ENCODE results near the gene POC1A.

DNA sequence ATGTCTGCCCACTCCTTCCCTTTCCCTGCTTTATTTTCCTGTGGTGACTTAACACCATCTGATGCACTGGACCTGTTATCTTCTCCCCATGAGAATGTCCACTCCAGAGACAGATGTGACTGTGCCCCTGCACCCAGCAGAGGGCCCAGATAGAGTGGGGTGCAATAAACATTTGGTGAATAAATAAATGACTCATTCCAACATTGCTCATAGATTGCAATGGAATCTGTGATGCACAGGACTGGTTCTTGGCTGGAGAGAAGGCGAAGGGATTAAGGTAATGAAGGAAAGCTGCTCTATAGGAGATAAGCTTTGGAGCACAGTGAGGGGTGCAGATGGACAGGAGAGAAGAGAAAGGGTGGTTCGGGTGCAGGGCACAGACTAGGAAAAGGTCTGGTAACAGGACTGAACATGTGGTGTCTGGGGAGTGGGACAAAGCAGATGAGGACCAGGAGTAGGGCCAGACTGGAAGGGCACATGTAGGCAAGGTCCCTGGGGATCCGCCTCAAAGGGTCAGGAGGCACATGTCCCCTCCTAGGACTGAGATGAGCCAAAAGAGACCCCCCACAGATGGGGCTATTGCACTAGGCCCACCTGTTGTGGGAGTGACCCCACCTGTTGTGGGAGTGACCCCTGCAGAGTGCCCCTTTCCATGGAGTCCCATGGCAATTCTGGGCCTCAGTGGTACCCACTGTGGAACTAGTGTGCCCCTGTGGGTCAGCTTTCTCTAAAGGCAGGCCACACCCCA lies 17.5 kb upstream of the POC1A start:
- TF ChIP-seq GATA3 (IDR thresholded peaks at IDR 0.05; ENCODE audit: low read depth, low read length) = no peak
- no peak for TF ChIP-seq GATA2 (IDR thresholded peaks at IDR 0.05; ENCODE audit: low read depth, low read length)

All from SH-SY5Y (cell line).